Neutrophil (primary cell): ENCODE data around the gene ZNRF2.

Source experiments
- H3K27ac ChIP-seq: fragments of 200-600 bp; sonication (generic); 2 replicates; pipeline ENCODE4 v1.5.1; 2016; ENCODE audit warnings: mild to moderate bottlenecking, moderate library complexity
- H3K27me3 ChIP-seq: fragments of 200-600 bp; sonication (generic); 2 replicates; pipeline ENCODE4 v1.6.0; 2016; ENCODE audit warnings: mild to moderate bottlenecking
- H3K36me3 ChIP-seq: fragments of 200-600 bp; sonication (generic); 2 replicates; pipeline ENCODE4 v1.5.1; 2017
- H3K4me1 ChIP-seq, 2 experiments: fragments of 200-600 bp in 1 of 2; sonication (generic) in 1 of 2; 1 replicate in 1 of 2; 2 replicates in 1 of 2; pipeline versions ENCODE4 v1.5.1 to v1.6.1; 2013 to 2016; ENCODE audit warnings: low read depth in 1 of 2, low read length in 1 of 2, mild to moderate bottlenecking in 1 of 2, moderate library complexity in 1 of 2; ENCODE audit not compliant: control insufficient read depth in 1 of 2, insufficient read depth in 1 of 2
- H3K4me3 ChIP-seq, 2 experiments: fragments of 200-600 bp in 1 of 2; sonication (generic) in 1 of 2; 1 replicate in 1 of 2; 2 replicates in 1 of 2; pipeline ENCODE4 v1.5.1; 2013 to 2016; ENCODE audit warnings: low read depth in 1 of 2, low read length in 1 of 2, mild to moderate bottlenecking in 1 of 2, moderate library complexity in 1 of 2
- H3K9me3 ChIP-seq: fragments of 200-600 bp; sonication (generic); 2 replicates; pipeline ENCODE4 v1.5.1; 2016
- CTCF ChIP-seq: fragments of 200-600 bp; sonication (generic); IDR thresholded peaks from 2 replicates; pipeline ENCODE4 v1.5.1; 2016; ENCODE audit warnings: antibody characterized with exemption

The ZNRF2 gene

GRCh38 chr7:30254717-30255063 lies 29.7 kb upstream of the ZNRF2 start:
- no peaks in the 10 kb centered on the region for H3K27me3 ChIP-seq
- H3K27ac ChIP-seq, result no peak overlapping the region
- H3K36me3 ChIP-seq, result no peaks in the 10 kb centered on the region
- no peak for TF ChIP-seq CTCF
- H3K4me3 ChIP-seq, result no peak overlapping the region
- H3K9me3 ChIP-seq, result no peaks in the 10 kb centered on the region
- H3K4me1 ChIP-seq, result peaks cover 15% of the 10 kb centered on the region in 2 experiments

- H3K27ac ChIP-seq, result no peak overlapping the region
- TF ChIP-seq CTCF, result no peak
- H3K4me3 ChIP-seq, result no peak overlapping the region
- H3K27me3 ChIP-seq, result no peaks in the 10 kb centered on the region
- H3K4me1 ChIP-seq, result peaks cover 10% of the 10 kb centered on the region in 2 experiments
- no peaks in the 10 kb centered on the region for H3K36me3 ChIP-seq
- no peaks in the 10 kb centered on the region for H3K9me3 ChIP-seq
Observed at GRCh38 chr7:30255064-30255769, 29.2 kb upstream of the ZNRF2 start.

- no peak overlapping the region for H3K27ac ChIP-seq
- no peaks in the 10 kb centered on the region for H3K36me3 ChIP-seq
- TF ChIP-seq CTCF, result no peak
Observed at GRCh38 chr7:30256349-30256858, 28.0 kb upstream of the ZNRF2 start.

GRCh38 chr7:30260246-30260768 lies 24.1 kb upstream of the ZNRF2 start:
- no peaks in the 10 kb centered on the region for H3K27me3 ChIP-seq
- H3K36me3 ChIP-seq, result no peaks in the 10 kb centered on the region
- no peaks in the 10 kb centered on the region for H3K9me3 ChIP-seq
- H3K4me3 ChIP-seq, result no peak overlapping the region
- H3K4me1 ChIP-seq, result no peaks in the 10 kb centered on the region
- no peak overlapping the region for H3K27ac ChIP-seq
- TF ChIP-seq CTCF, result no peak

More at GRCh38 chr7:30256349-30256858, 28.0 kb upstream of the ZNRF2 start:
- Histone ChIP-seq H3K27me3 (no peaks in the 10 kb centered on the region), H3K4me3 (no peak overlapping the region), H3K4me1 (no peaks in the 10 kb centered on the region), H3K9me3 (no peaks in the 10 kb centered on the region)

GRCh38 chr7:30263090-30263710 lies 21.2 kb upstream of the ZNRF2 start:
- no peak for TF ChIP-seq CTCF
- Histone ChIP-seq H3K36me3 (no peaks in the 10 kb centered on the region), H3K9me3 (no peaks in the 10 kb centered on the region), H3K27ac (no peak overlapping the region), H3K4me1 (no peaks in the 10 kb centered on the region), H3K27me3 (no peaks in the 10 kb centered on the region), H3K4me3 (no peak overlapping the region)
